Left kidney (tissue), 2 donors: ENCODE measurements around the gene PRKCI. TPM values are rescaled to one million over a fixed set of nuclear protein-coding genes. Genes with fewer than 3 reads are reported as not detected.
"Not testable (repeated sequence)": the region's sequence is repeated elsewhere in the genome, so short reads cannot be mapped to it uniquely, and the experiment has no call there.

Experiments used
- DNase-seq: peaks from one replicate; pipeline ENCODE4 v3.0.0-alpha.2; 2013
- polyA plus RNA-seq: library from polyadenylated mRNA; unstranded; fragments of 120-200 nt; gene quantifications from one replicate; pipeline ENCODE4 v1.2.1, GENCODE V29; 2013; ENCODE audit not compliant: insufficient read length

Gene PRKCI
- polyA plus RNA-seq, 1 donor = 97.0 TPM

DNA sequence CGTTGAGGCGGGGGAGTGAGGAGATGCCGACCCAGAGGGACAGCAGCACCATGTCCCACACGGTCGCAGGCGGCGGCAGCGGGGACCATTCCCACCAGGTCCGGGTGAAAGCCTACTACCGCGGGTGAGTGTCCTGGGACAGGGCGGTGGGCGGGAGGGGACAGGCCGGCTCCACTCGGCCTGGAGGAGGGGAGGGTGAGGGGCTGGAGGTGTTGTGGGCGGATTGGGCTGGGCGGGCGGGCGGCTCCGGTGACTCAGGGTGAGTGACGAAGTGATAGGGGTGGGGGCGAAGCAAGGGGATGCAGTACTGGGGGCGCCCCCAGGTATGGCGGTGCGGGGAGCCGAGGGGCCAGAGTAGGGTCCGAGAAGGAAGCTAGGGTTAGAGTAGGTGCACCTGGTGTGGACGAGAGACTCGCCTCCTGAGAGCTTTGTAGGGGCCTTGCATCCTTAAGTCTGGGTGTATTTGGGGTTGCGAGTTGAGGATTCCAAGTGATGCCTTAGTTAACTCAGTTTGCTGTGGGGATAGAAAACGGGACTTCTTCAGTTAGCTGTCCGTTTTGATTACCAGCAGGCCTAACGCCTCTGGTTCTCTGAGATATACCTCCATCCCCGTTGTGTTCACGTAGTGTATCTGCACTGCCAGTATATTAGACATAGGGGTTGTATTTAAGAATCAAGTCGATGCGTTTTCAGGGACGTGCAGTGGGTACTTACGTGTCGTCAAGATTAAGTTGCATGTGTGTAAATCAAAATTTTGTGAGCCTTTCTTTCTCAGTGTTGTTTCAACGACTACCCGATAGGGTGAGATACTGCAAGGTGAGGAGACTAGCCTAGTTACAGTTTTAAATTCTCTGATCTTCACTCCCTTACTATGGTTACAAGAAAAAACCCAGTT, 670 bp downstream of the PRKCI start:
- peak; percentile 39 for DNase-seq

DNA sequence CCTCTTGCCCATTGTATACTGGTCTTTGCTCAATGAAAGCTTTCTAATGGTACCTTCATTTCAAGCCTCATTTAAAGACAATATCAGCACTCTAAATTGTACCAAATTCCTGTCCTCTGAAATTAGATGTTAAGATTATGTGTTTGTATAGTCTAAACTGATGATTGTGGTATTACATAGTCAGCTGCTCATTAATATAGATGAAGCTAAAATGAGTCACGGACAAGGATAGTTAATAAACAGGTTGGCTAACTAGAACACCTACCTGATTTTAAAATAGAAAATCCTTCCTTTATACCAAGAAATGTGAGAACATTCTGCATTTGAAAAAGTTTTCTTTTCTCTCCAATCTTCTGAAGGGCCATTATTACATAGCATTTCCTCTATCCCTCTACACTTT, 2.9 kb downstream of the PRKCI start:
- DNase-seq = no peak

- DNase-seq = no peak
These were observed 4.3 kb downstream of the PRKCI start for GRCh38 chr3:170226426-170226960.

DNA sequence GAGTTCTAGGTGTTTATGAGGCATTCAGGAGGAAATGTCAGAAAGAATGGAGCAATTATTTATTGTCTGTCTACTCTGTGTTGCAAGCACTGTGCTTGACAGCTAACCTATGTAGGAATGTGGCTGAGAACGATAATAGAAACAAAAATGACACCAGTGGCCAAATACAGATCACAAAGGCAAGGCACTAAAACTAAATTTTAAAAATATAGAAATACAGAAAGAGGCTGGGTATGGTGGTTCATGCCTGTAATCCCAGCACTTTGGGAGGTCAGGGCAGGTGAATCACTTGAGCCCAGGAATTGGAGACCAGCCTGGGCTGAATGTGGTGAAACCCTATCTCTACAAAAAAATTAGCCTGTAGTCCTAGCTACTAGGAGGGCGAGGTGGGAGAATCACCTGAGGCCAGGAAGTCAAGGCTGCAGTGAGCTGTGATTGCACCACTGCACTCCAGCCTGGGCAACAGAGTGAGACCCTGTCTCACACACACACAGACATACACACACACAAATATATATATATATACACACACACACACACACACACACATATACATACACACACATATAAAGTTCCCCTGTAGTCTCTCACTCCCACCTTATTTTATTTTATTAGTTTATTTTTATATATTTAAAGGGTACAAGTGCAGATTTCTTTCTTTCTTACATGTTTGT, 6.0 kb downstream of the PRKCI start:
- DNase-seq = no peak

- DNase-seq = no peak
These were observed 10.0 kb downstream of the PRKCI start for GRCh38 chr3:170232266-170232665.

DNA sequence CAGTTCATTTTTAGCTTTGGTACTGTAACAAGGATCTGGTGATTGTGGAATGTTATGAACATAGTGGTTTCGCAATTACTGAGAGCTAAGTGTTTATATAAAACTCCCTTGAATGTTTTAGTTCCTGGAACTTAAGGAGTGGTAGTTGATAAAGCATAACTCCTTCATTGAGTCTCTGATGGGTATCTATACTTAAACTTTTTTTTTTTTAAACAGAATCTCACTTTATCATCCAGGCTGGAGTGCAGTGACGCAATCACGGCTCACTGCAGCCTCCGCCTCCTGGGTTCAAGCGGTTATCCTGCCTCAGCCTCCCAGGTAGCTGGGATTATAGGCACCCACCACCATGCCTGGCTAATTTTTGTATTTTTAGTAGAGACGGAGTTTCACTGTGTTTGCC, 11.3 kb downstream of the PRKCI start:
- no peak for DNase-seq

DNA sequence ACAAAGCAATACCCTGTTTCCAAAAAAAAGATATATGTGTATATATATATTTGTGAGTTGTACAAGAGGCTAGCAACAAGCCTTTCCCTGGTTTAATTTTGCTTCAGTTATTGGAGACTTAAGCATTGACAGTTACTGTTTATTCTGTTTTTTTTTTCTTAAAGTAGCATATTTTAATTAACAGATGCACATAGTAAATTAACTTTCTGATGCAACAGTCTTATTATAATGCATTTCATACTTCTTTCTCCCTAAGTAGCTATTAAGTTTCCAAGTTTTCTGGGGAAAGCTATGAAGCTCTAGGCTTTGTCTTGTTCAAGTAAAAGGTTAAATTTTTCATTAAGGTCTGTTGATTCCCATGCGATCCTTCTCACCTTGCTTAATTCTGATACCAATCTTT, 17.9 kb downstream of the PRKCI start:
- no peak for DNase-seq

GRCh38 chr3:170240671-170241070, 18.4 kb downstream of the PRKCI start:
- no peak for DNase-seq

DNA sequence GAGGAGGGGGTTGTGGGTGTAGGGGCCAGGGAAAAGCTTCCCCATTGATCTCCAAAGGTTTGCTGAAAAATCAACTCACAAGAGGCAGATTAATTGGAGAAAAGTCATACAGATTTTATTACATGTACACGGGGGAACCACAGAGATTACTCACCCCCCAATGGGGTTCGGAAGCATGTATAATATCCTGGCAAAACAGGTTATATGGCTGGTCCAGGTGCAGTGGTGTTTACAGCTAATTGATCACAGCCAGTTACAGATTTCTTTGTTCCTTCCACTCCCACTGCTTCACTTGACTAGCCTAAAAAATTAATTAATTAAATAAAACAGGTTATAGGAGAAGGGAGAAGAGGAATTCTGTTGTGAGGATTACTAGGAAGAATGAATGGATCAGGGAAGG, 22.4 kb downstream of the PRKCI start:
- no peak for DNase-seq

- no peak for DNase-seq
These were observed 25.7 kb downstream of the PRKCI start for GRCh38 chr3:170247875-170248274.

- no peak for DNase-seq
These were observed 34.4 kb downstream of the PRKCI start for GRCh38 chr3:170256597-170256996.

- DNase-seq = no peak
These were observed 34.9 kb downstream of the PRKCI start for GRCh38 chr3:170257145-170257544.

DNA sequence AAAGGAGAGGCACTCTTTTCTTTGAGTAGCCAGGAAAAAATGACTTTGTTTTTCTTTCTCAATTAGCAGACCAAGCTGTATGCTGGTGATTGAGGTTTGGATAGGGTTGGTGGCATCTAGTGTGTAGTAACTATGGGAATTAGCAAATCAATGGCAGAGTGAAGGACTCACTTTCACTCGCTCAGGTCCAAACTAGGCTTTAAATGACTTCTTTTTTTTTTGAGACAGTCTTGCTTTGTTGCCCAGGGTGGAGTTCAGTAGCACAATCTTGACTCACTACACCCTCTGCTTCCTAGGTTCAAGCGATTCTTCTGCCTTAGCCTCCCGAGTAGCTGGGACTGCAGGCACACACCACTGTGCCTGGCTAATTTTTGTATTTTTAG, 35.9 kb downstream of the PRKCI start:
- no peak for DNase-seq

DNA sequence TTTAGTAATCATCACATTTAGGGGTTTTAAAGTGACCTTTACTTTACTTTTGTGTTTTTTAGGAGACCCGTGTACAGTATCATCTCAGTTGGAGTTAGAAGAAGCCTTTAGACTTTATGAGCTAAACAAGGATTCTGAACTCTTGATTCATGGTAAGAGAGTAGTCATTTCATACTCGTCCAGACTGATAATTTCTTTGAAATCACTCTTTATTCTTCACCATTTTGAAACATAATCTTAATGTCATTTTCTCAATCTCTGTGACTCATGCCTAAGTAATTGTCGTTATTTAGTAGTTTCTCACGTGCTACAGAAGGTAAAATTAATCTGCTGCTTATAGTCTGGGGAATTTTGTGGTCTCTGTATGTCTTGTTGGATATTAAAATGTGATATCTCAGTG, 37.7 kb downstream of the PRKCI start:
- DNase-seq = no peak

DNA sequence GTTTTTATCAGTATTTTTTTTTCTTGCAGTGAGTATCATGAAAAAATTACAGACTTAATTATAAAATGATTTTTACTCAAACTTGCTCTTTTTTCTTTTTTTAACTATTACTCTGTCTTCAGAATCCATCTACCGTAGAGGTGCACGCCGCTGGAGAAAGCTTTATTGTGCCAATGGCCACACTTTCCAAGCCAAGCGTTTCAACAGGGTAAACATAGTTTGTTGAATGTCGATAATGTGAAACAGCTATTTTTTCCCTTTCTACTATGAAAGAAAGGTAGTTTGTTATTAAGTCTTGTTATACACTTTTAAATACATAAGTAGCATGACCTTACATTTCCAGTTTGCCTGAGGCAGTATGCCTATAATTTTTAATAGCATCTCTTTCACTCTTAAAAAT, 45.6 kb downstream of the PRKCI start:
- no peak for DNase-seq

DNA sequence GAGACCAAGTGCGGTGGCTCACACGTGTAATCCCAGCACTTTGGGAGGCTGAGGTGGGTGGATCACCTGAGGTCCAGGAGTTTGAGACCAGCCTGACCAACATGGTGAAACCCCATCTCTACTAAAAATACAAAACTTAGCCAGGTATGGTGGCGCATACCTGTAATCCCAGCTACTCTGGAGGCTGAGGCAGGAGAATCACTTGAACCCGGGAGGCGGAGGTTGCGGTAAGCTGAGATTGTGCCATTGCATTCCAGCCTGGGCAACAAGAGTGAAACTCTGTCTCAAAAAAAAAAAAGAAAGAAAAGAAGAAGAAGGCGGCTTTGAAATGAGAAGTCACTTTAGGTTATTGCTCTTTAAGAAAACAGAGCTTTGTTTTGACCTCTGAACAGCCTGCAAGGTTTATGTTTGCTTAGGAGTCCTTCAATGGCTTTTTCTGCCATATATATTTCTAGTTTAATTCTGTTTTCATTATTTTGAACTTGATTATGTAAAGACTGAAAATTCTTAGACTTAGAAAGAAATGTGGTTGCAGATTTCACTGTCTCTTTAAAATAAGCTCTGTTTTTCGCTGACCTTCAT, 47.5 kb downstream of the PRKCI start:
- not testable (repeated sequence) for DNase-seq

DNA sequence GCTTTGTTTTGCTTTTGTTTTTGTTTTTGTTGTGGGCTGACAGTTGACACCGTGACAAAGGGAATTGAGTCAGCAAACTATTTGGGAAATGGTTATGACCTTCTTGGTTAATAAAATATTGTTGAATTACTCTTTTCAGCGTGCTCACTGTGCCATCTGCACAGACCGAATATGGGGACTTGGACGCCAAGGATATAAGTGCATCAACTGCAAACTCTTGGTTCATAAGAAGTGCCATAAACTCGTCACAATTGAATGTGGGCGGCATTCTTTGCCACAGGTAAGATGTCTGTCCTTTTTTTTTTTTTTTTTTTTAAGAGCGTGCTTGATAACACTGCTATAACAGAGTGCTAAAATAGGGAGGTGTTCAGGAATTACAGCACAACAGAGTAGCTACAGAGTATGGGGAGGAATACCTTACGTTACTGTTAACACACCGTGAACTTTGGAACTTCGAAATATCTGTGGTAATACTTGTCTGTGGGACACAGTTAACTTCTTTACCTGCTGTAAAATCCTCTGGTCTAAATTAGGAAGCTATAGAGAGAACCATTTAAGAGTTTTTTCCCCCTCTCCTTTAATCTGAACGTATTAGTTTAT, 48.2 kb downstream of the PRKCI start:
- DNase-seq = no peak

GRCh38 chr3:170274641-170275040, 52.4 kb downstream of the PRKCI start:
- no peak for DNase-seq

DNA sequence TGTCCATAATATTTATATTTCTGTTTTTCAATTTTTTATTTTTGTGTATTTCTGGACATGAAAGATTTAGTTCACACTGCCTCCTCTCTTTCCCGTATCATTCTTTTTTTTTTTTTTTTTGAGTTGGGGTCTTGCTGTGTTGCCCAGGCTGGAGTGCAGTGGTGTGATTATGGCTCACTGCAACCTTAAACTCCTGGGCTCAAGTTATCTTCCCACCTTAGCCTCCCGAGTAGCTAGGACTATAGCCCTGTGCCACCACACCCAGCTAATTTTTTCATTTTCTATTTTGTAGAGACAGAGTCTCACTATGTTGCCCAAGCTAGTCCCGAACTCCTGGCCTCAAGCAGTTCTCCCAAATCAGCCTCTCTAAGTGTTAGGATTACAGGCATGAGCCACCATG, 53.6 kb downstream of the PRKCI start:
- no peak for DNase-seq

- DNase-seq = not testable (repeated sequence)
These were observed 55.1 kb downstream of the PRKCI start for GRCh38 chr3:170277311-170277710.

- no peak for DNase-seq
These were observed 55.8 kb downstream of the PRKCI start for GRCh38 chr3:170277833-170278580.

GRCh38 chr3:170278627-170279026, 56.4 kb downstream of the PRKCI start:
- no peak for DNase-seq
